ENCODE data around the gene LY6G5B.

GRCh38 chr6:31683591-31683990 is 13.8 kb downstream of the LY6G5B start:
- no peak for TF ChIP-seq CTCF (conservative IDR thresholded peaks at IDR 0.05; ENCODE audit: low read length)
- TF ChIP-seq EZH2phosphoT487 (IDR thresholded peaks at IDR 0.05; ENCODE audit: borderline replicate concordance, low read depth, low read length) = no peak
